GM23338 (cell line): ENCODE data around the gene OPN3. TPM values are rescaled to one million over a fixed set of nuclear protein-coding genes. Genes with fewer than 3 reads are reported as not detected.
A peak's percentile ranks its signal among the peaks of the same experiment; 100 is the strongest.

Source experiments
- ATAC-seq: fragments of 200-7000 bp; cut with Tn5 transposase; 3 replicates; pipeline ENCODE4 v1.9.1; 2020
- DNase-seq: peaks from one replicate; pipeline ENCODE4 v3.0.0-alpha.2; 2015; ENCODE audit warnings: low spot score
- H2AFZ ChIP-seq: fragments of 200-600 bp; sonication (generic); 2 replicates; pipeline ENCODE4 v1.8.0; 2016; ENCODE audit warnings: antibody characterized with exemption, mild to moderate bottlenecking, moderate library complexity
- H3F3A ChIP-seq: fragments of 200-600 bp; sonication (generic); replicated peaks from 2 replicates; pipeline ENCODE4 v1.8.0; 2017; ENCODE audit warnings: antibody characterized with exemption, mixed run types, low read depth
- H3K27ac ChIP-seq: fragments of 200-600 bp; sonication (generic); 2 replicates; pipeline ENCODE4 v1.6.1; 2016; ENCODE audit warnings: low read depth
- H3K27me3 ChIP-seq: fragments of 200-600 bp; sonication (generic); 2 replicates; pipeline ENCODE4 v1.8.0; 2016; ENCODE audit warnings: mild to moderate bottlenecking, mixed run types, moderate library complexity; ENCODE audit not compliant: insufficient read depth
- H3K36me3 ChIP-seq: fragments of 200-600 bp; sonication (generic); 2 replicates; pipeline ENCODE4 v1.8.0; 2016; ENCODE audit warnings: mild to moderate bottlenecking; ENCODE audit not compliant: insufficient read depth
- H3K4me1 ChIP-seq: fragments of 200-600 bp; sonication (generic); 2 replicates; pipeline ENCODE4 v1.8.0; 2016; ENCODE audit warnings: mild to moderate bottlenecking, moderate library complexity; ENCODE audit not compliant: insufficient read depth
- H3K4me2 ChIP-seq: fragments of 200-600 bp; sonication (generic); 2 replicates; pipeline ENCODE4 v1.7.1; 2017; ENCODE audit warnings: mixed run types
- H3K4me3 ChIP-seq: fragments of 200-600 bp; sonication (generic); 2 replicates; pipeline ENCODE4 v1.6.1; 2016; ENCODE audit warnings: mixed run types
- H3K79me2 ChIP-seq: fragments of 200-600 bp; sonication (generic); replicated peaks from 2 replicates; pipeline ENCODE4 v1.8.0; 2017; ENCODE audit warnings: mild to moderate bottlenecking; ENCODE audit not compliant: insufficient read depth
- H3K9me2 ChIP-seq: fragments of 200-600 bp; sonication (generic); 2 replicates; pipeline ENCODE4 v1.8.0; 2017; ENCODE audit not compliant: insufficient read depth
- H4K20me1 ChIP-seq: fragments of 200-600 bp; sonication (generic); replicated peaks from 2 replicates; pipeline ENCODE4 v1.8.0; 2017; ENCODE audit warnings: mild to moderate bottlenecking; ENCODE audit not compliant: insufficient read depth
- H3K27ac Mint-ChIP-seq: 2 replicates; pipeline ENCODE4 v1.8.0; 2020; ENCODE audit warnings: inconsistent platforms, mild to moderate bottlenecking, moderate library complexity, mixed read lengths
- H3K27me3 Mint-ChIP-seq: 3 replicates; pipeline ENCODE4 v1.8.0; 2022; ENCODE audit warnings: low read depth, mild to moderate bottlenecking, moderate library complexity, mixed read lengths, inconsistent platforms; ENCODE audit not compliant: insufficient read depth, poor library complexity
- H3K36me3 Mint-ChIP-seq: 3 replicates; pipeline ENCODE4 v1.8.0; 2021; ENCODE audit warnings: low read depth, mild to moderate bottlenecking, inconsistent platforms, moderate library complexity, mixed read lengths
- H3K4me1 Mint-ChIP-seq: 3 replicates; pipeline ENCODE4 v1.8.0; 2020; ENCODE audit warnings: mild to moderate bottlenecking, inconsistent platforms, mixed read lengths
- H3K4me3 Mint-ChIP-seq: 3 replicates; pipeline ENCODE4 v1.8.0; 2021; ENCODE audit warnings: moderate library complexity, mild to moderate bottlenecking, inconsistent platforms, mixed read lengths
- H3K9me3 Mint-ChIP-seq: 3 replicates; pipeline ENCODE4 v1.8.0; 2020; ENCODE audit warnings: moderate library complexity, mild to moderate bottlenecking, inconsistent platforms, mixed read lengths
- EZH2 ChIP-seq: fragments of 200-600 bp; sonication (generic); IDR thresholded peaks from one replicate; pipeline ENCODE4 v1.8.0; 2017; ENCODE audit warnings: antibody characterized with exemption, mild to moderate bottlenecking, low read depth; ENCODE audit not compliant: unreplicated experiment
- NANOG ChIP-seq: IDR thresholded peaks from 2 replicates; pipeline ENCODE4 v1.6.1; 2016; ENCODE audit warnings: antibody characterized with exemption, borderline replicate concordance
- polyA plus RNA-seq: library from polyadenylated mRNA; unstranded; fragments of >200 nt; fragmentation: Nextera tagmentation; extraction: Ambion mirVana; gene quantifications from 2 replicates; pipeline ENCODE4 v1.2.1, GENCODE V29; 2016
- total RNA-seq: library from RNA; depleted of rRNA; stranded (reverse); fragments of >200 nt; shearing (Covaris generic); gene quantifications from 2 replicates; pipeline ENCODE4 v1.2.3, GENCODE V29; 2014
- TF ChIP-seq, protein P1 (sequence below): fragments of 250-450 bp; sonication (Bioruptor Pico); IDR thresholded peaks from 2 replicates; pipeline ENCODE4 v1.5.0; 2020; ENCODE audit warnings: mild to moderate bottlenecking, moderate library complexity
- TF ChIP-seq, protein P2 (sequence below), 2 experiments: fragments of 200-600 bp in 1 of 2; sonication (generic) in 1 of 2; conservative IDR thresholded peaks; 2 replicates each; pipeline versions ENCODE4 v1.5.1 to v1.6.1; 2016 to 2017; ENCODE audit warnings: antibody characterized with exemption in 2 of 2, low read depth in 2 of 2, mild to moderate bottlenecking in 2 of 2, moderate library complexity in 1 of 2
- TF ChIP-seq, protein P3 (sequence below): IDR thresholded peaks from 2 replicates; pipeline ENCODE4 v1.6.1; 2016; ENCODE audit warnings: antibody characterized with exemption
- TF ChIP-seq, protein P4 (sequence below): IDR thresholded peaks from one replicate; pipeline ENCODE4 v1.6.1; 2018; ENCODE audit warnings: antibody characterized with exemption; ENCODE audit not compliant: unreplicated experiment

Gene OPN3
- total and polyA plus RNA-seq, 2 experiments from 2014 or later = 23.7 to 46.8 TPM

DNA sequence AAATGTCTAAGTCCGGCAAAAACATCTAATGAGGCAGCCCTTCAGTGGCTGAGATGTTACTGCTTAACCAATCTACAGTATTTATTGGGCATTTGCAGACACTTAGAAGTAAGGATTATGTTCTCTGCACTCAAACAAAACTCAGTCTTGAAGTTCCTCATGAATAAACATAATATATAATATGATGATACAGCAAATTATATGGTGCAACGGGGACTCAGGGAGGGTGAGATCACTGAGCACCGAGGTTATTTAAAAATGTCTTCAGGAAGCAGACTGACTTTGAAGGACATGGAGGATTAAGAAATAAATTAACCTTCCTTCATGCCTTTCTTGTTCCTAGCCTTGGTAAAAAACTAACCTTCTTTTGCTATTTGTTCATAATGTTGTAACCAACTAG is 39.8 kb upstream of the OPN3 start:
- H3K9me3 Mint-ChIP-seq = no peaks in the 10 kb centered on the region
- TF ChIP-seq, protein P1, sequence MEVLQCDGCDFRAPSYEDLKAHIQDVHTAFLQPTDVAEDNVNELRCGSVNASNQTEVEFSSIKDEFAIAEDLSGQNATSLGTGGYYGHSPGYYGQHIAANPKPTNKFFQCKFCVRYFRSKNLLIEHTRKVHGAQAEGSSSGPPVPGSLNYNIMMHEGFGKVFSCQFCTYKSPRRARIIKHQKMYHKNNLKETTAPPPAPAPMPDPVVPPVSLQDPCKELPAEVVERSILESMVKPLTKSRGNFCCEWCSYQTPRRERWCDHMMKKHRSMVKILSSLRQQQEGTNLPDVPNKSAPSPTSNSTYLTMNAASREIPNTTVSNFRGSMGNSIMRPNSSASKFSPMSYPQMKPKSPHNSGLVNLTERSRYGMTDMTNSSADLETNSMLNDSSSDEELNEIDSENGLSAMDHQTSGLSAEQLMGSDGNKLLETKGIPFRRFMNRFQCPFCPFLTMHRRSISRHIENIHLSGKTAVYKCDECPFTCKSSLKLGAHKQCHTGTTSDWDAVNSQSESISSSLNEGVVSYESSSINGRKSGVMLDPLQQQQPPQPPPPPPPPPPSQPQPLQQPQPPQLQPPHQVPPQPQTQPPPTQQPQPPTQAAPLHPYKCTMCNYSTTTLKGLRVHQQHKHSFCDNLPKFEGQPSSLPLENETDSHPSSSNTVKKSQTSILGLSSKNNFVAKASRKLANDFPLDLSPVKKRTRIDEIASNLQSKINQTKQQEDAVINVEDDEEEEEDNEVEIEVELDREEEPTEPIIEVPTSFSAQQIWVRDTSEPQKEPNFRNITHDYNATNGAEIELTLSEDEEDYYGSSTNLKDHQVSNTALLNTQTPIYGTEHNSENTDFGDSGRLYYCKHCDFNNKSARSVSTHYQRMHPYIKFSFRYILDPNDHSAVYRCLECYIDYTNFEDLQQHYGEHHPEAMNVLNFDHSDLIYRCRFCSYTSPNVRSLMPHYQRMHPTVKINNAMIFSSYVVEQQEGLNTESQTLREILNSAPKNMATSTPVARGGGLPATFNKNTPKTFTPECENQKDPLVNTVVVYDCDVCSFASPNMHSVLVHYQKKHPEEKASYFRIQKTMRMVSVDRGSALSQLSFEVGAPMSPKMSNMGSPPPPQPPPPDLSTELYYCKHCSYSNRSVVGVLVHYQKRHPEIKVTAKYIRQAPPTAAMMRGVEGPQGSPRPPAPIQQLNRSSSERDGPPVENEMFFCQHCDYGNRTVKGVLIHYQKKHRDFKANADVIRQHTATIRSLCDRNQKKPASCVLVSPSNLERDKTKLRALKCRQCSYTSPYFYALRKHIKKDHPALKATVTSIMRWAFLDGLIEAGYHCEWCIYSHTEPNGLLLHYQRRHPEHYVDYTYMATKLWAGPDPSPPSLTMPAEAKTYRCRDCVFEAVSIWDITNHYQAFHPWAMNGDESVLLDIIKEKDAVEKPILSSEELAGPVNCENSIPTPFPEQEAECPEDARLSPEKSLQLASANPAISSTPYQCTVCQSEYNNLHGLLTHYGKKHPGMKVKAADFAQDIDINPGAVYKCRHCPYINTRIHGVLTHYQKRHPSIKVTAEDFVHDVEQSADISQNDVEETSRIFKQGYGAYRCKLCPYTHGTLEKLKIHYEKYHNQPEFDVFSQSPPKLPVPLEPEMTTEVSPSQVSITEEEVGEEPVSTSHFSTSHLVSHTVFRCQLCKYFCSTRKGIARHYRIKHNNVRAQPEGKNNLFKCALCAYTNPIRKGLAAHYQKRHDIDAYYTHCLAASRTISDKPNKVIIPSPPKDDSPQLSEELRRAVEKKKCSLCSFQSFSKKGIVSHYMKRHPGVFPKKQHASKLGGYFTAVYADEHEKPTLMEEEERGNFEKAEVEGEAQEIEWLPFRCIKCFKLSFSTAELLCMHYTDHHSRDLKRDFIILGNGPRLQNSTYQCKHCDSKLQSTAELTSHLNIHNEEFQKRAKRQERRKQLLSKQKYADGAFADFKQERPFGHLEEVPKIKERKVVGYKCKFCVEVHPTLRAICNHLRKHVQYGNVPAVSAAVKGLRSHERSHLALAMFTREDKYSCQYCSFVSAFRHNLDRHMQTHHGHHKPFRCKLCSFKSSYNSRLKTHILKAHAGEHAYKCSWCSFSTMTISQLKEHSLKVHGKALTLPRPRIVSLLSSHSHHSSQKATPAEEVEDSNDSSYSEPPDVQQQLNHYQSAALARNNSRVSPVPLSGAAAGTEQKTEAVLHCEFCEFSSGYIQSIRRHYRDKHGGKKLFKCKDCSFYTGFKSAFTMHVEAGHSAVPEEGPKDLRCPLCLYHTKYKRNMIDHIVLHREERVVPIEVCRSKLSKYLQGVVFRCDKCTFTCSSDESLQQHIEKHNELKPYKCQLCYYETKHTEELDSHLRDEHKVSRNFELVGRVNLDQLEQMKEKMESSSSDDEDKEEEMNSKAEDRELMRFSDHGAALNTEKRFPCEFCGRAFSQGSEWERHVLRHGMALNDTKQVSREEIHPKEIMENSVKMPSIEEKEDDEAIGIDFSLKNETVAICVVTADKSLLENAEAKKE (CRISPR knock-in tag) = no peak
- TF ChIP-seq EZH2 (no peak), NANOG (no peak)
- TF ChIP-seq, protein P2, sequence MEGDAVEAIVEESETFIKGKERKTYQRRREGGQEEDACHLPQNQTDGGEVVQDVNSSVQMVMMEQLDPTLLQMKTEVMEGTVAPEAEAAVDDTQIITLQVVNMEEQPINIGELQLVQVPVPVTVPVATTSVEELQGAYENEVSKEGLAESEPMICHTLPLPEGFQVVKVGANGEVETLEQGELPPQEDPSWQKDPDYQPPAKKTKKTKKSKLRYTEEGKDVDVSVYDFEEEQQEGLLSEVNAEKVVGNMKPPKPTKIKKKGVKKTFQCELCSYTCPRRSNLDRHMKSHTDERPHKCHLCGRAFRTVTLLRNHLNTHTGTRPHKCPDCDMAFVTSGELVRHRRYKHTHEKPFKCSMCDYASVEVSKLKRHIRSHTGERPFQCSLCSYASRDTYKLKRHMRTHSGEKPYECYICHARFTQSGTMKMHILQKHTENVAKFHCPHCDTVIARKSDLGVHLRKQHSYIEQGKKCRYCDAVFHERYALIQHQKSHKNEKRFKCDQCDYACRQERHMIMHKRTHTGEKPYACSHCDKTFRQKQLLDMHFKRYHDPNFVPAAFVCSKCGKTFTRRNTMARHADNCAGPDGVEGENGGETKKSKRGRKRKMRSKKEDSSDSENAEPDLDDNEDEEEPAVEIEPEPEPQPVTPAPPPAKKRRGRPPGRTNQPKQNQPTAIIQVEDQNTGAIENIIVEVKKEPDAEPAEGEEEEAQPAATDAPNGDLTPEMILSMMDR (conservative IDR thresholded peaks at IDR 0.05; ENCODE audit: low read depth in 2 of 2) = no peak
- TF ChIP-seq, protein P3, sequence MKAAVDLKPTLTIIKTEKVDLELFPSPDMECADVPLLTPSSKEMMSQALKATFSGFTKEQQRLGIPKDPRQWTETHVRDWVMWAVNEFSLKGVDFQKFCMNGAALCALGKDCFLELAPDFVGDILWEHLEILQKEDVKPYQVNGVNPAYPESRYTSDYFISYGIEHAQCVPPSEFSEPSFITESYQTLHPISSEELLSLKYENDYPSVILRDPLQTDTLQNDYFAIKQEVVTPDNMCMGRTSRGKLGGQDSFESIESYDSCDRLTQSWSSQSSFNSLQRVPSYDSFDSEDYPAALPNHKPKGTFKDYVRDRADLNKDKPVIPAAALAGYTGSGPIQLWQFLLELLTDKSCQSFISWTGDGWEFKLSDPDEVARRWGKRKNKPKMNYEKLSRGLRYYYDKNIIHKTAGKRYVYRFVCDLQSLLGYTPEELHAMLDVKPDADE = no peak
- TF ChIP-seq, protein P4, sequence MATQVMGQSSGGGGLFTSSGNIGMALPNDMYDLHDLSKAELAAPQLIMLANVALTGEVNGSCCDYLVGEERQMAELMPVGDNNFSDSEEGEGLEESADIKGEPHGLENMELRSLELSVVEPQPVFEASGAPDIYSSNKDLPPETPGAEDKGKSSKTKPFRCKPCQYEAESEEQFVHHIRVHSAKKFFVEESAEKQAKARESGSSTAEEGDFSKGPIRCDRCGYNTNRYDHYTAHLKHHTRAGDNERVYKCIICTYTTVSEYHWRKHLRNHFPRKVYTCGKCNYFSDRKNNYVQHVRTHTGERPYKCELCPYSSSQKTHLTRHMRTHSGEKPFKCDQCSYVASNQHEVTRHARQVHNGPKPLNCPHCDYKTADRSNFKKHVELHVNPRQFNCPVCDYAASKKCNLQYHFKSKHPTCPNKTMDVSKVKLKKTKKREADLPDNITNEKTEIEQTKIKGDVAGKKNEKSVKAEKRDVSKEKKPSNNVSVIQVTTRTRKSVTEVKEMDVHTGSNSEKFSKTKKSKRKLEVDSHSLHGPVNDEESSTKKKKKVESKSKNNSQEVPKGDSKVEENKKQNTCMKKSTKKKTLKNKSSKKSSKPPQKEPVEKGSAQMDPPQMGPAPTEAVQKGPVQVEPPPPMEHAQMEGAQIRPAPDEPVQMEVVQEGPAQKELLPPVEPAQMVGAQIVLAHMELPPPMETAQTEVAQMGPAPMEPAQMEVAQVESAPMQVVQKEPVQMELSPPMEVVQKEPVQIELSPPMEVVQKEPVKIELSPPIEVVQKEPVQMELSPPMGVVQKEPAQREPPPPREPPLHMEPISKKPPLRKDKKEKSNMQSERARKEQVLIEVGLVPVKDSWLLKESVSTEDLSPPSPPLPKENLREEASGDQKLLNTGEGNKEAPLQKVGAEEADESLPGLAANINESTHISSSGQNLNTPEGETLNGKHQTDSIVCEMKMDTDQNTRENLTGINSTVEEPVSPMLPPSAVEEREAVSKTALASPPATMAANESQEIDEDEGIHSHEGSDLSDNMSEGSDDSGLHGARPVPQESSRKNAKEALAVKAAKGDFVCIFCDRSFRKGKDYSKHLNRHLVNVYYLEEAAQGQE = no peak
- ATAC-seq (no peak), DNase-seq (no peak)
- no peak overlapping the region for H3K27ac Mint-ChIP-seq
- H3K36me3 Mint-ChIP-seq = no peaks in the 10 kb centered on the region
- H3K27me3 Mint-ChIP-seq = no peaks in the 10 kb centered on the region
- H3K27ac ChIP-seq = no peak overlapping the region
- no peaks in the 10 kb centered on the region for H3K36me3 ChIP-seq
- H4K20me1 ChIP-seq = no peaks in the 10 kb centered on the region
- no peaks in the 10 kb centered on the region for H3K4me1 Mint-ChIP-seq
- H3K4me1 ChIP-seq = no peaks in the 10 kb centered on the region
- H3K9me2 ChIP-seq = no peaks in the 10 kb centered on the region; the same call in 1 of the 2 replicates
- no peaks in the 10 kb centered on the region for H3K27me3 ChIP-seq
- H3K4me3 Mint-ChIP-seq = no peak overlapping the region
- H3K4me3 ChIP-seq = no peak overlapping the region
- peak overlapping the region; percentile 72; the same call in 1 of the 2 replicates for H2AFZ ChIP-seq
- no peaks in the 10 kb centered on the region for H3K79me2 ChIP-seq
- no peak overlapping the region for H3K4me2 ChIP-seq
- H3F3A ChIP-seq = no peaks in the 10 kb centered on the region
